PC-3 (cell line): ENCODE measurements around the gene TENT4B. TPM values are rescaled to one million over a fixed set of nuclear protein-coding genes. Genes with fewer than 3 reads are reported as not detected.
A peak's percentile ranks its signal among the peaks of the same experiment; 100 is the strongest.

Experiments used
- ATAC-seq: fragments of 200-7000 bp; cut with Tn5 transposase; 2 replicates; pipeline ENCODE4 v1.9.1; 2020; ENCODE audit warnings: mild to moderate bottlenecking, moderate library complexity
- BruUV-seq: library from RNA; stranded (reverse); fragments of 400-500 nt; replicated peaks from 2 replicates; lab custom pipeline; 2021; lab: Mats Ljungman, UMichigan
- CTCF ChIA-PET: fragments of 300-600 bp; sonication (Branson Sonifier 250); formaldehyde crosslinking; loops from one replicate; lab custom pipeline; 2022; ENCODE audit warnings: antibody characterized with exemption; lab: Charles Lee
- POLR2A ChIA-PET: fragments of 300-600 bp; sonication (Branson Sonifier 250); formaldehyde crosslinking; loops from one replicate; lab custom pipeline; 2022; ENCODE audit warnings: antibody characterized with exemption; ENCODE audit not compliant: unreplicated experiment; lab: Charles Lee
- DNase-seq: peaks from one replicate; pipeline ENCODE4 v3.0.0-alpha.2; 2015
- H2AFZ ChIP-seq: fragments of 300-600 bp; sonication (generic); 2 replicates; pipeline ENCODE4 v1.6.0; 2016; ENCODE audit warnings: antibody characterized with exemption, low read length
- H3F3A ChIP-seq: fragments of 300-600 bp; sonication (generic); one replicate; pipeline ENCODE4 v1.6.0; 2017; ENCODE audit warnings: antibody characterized with exemption, low read length, control low read depth, mild to moderate bottlenecking; ENCODE audit not compliant: unreplicated experiment
- H3K27ac ChIP-seq: fragments of 300-600 bp; sonication (generic); 2 replicates; pipeline ENCODE4 v1.5.1; 2016; ENCODE audit warnings: mild to moderate bottlenecking, low read length
- H3K27me3 ChIP-seq: fragments of 300-600 bp; sonication (generic); 2 replicates; pipeline ENCODE4 v1.6.1; 2016; ENCODE audit warnings: low read length, mixed read lengths
- H3K36me3 ChIP-seq: fragments of 300-600 bp; sonication (generic); 2 replicates; pipeline ENCODE4 v1.6.1; 2016; ENCODE audit warnings: low read depth, mixed run types, low read length, mixed read lengths
- H3K4me1 ChIP-seq: fragments of 300-600 bp; sonication (generic); 2 replicates; pipeline ENCODE4 v1.5.1; 2016; ENCODE audit warnings: low read length; ENCODE audit not compliant: insufficient read depth
- H3K4me2 ChIP-seq: fragments of 300-600 bp; sonication (generic); 2 replicates; pipeline ENCODE4 v1.6.0; 2016; ENCODE audit warnings: low read length
- H3K4me3 ChIP-seq: fragments of 300-600 bp; sonication (generic); 2 replicates; pipeline ENCODE4 v1.5.1; 2016; ENCODE audit warnings: mild to moderate bottlenecking, low read length, mixed read lengths
- H3K79me2 ChIP-seq: fragments of 300-600 bp; sonication (generic); 2 replicates; pipeline ENCODE4 v1.6.1; 2017; ENCODE audit warnings: low read length, mixed read lengths
- H3K9ac ChIP-seq: fragments of 300-600 bp; sonication (generic); 2 replicates; pipeline ENCODE4 v1.6.0; 2016; ENCODE audit warnings: mild to moderate bottlenecking, low read length
- H3K9me2 ChIP-seq: fragments of 300-600 bp; sonication (generic); replicated peaks from 2 replicates; pipeline ENCODE4 v1.6.1; 2016; ENCODE audit warnings: mixed run types, low read length, mixed read lengths
- H3K9me3 ChIP-seq: fragments of 300-600 bp; sonication (generic); 2 replicates; pipeline ENCODE4 v1.6.1; 2016; ENCODE audit warnings: low read length, mixed read lengths
- H4K20me1 ChIP-seq: fragments of 300-600 bp; sonication (generic); 2 replicates; pipeline ENCODE4 v1.6.1; 2016; ENCODE audit warnings: low read length, mixed read lengths
- EZH2 ChIP-seq: fragments of 300-600 bp; sonication (generic); IDR thresholded peaks from one replicate; pipeline ENCODE4 v1.6.1; 2017; ENCODE audit warnings: antibody characterized with exemption, mild to moderate bottlenecking, low read length; ENCODE audit not compliant: unreplicated experiment
- EZH2phosphoT487 ChIP-seq: fragments of 300-600 bp; sonication (generic); IDR thresholded peaks from 2 replicates; pipeline ENCODE4 v1.6.1; 2018; ENCODE audit warnings: mild to moderate bottlenecking, antibody characterized with exemption, low read length, borderline replicate concordance
- intact Hi-C: fragments of 100-400 bp; cut with micrococcal nuclease; formaldehyde crosslinking; loops from 2 replicates; pipeline ENCODE4 v1.9.0; 2023
- total RNA-seq: library from RNA; depleted of rRNA; stranded (reverse); fragments of >200 nt; gene quantifications from 2 replicates; pipeline ENCODE4 v1.2.3, GENCODE V29; 2014
- TF ChIP-seq, protein P1 (sequence below): fragments of 300-600 bp; sonication (generic); conservative IDR thresholded peaks from 2 replicates; pipeline ENCODE4 v1.5.1; 2017; ENCODE audit warnings: antibody characterized with exemption, low read depth, mild to moderate bottlenecking, low read length

The TENT4B gene
- total RNA-seq, 1 experiment from 2014 or later, result 6.3 TPM

DNA sequence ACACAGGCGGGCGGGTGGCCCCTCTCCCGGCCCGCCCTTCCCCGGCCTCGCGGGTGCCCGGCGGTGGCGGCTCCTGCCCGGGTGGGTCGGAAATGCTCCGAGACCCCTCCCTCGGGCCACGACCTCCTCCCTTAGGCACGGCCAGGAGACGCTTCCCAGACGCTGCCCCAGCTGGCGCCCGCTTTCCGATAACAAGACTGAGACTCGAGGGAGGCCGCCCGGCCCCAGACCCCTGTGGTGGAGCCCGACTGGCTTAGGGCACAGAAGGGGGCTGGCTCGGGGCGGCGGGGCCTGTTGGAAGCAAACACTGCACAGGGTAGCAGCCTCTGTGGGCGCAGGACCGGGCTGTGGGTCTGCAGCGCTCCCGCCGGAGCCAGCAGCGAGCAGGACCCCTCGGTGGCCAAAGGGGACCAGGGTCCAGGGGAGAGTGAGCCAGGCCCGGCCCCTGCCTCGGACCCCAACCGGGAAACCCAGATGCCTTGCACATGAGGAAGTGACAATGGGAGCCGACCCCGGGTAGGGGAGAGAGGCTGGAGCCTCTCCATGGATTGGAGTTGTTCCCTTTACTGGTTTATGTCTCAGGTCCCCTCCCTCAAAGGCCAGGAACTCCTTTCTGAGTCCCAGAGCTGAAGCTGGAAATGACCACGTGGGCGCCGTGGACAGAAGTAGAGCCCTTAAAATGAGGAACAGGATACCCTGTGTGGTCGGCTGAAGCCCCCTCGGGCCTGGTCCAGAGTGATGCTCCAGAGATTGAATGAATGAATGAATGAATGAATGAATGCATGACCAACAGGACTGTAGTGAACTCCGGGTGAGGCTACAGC, 93.4 kb downstream of the TENT4B start:
- ATAC-seq (no peak), DNase-seq (no peak)
- peak overlapping the region; percentile 92 for H3K4me2 ChIP-seq
- H4K20me1 ChIP-seq, result no peaks in the 10 kb centered on the region
- no peaks in the 10 kb centered on the region for H3K9me2 ChIP-seq
- H3K4me3 ChIP-seq, result peak overlapping the region; percentile 72
- no peak overlapping the region for H3K27ac ChIP-seq
- CTCF ChIA-PET, result no interaction called here
- H3F3A ChIP-seq, result peaks cover 3% of the 10 kb centered on the region
- H3K79me2 ChIP-seq, result peaks cover 35% of the 10 kb centered on the region
- no peaks in the 10 kb centered on the region for H3K9me3 ChIP-seq
- TF ChIP-seq EZH2phosphoT487 (no peak), EZH2 (no peak)
- TF ChIP-seq, protein P1, sequence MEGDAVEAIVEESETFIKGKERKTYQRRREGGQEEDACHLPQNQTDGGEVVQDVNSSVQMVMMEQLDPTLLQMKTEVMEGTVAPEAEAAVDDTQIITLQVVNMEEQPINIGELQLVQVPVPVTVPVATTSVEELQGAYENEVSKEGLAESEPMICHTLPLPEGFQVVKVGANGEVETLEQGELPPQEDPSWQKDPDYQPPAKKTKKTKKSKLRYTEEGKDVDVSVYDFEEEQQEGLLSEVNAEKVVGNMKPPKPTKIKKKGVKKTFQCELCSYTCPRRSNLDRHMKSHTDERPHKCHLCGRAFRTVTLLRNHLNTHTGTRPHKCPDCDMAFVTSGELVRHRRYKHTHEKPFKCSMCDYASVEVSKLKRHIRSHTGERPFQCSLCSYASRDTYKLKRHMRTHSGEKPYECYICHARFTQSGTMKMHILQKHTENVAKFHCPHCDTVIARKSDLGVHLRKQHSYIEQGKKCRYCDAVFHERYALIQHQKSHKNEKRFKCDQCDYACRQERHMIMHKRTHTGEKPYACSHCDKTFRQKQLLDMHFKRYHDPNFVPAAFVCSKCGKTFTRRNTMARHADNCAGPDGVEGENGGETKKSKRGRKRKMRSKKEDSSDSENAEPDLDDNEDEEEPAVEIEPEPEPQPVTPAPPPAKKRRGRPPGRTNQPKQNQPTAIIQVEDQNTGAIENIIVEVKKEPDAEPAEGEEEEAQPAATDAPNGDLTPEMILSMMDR, result no peak
- H3K9ac ChIP-seq, result peak overlapping the region; percentile 71
- no TSS peak for BruUV-seq
- H3K36me3 ChIP-seq, result no peaks in the 10 kb centered on the region
- H3K4me1 ChIP-seq, result peaks cover 31% of the 10 kb centered on the region
- H2AFZ ChIP-seq, result no peak overlapping the region
- intact Hi-C loops, result loop anchor here (10.0 kb wide), 1 partner anchor 78 kb away; no protein-coding TSS in a partner anchor
- H3K27me3 ChIP-seq, result no peaks in the 10 kb centered on the region
- POLR2A ChIA-PET, result no interaction called here

DNA sequence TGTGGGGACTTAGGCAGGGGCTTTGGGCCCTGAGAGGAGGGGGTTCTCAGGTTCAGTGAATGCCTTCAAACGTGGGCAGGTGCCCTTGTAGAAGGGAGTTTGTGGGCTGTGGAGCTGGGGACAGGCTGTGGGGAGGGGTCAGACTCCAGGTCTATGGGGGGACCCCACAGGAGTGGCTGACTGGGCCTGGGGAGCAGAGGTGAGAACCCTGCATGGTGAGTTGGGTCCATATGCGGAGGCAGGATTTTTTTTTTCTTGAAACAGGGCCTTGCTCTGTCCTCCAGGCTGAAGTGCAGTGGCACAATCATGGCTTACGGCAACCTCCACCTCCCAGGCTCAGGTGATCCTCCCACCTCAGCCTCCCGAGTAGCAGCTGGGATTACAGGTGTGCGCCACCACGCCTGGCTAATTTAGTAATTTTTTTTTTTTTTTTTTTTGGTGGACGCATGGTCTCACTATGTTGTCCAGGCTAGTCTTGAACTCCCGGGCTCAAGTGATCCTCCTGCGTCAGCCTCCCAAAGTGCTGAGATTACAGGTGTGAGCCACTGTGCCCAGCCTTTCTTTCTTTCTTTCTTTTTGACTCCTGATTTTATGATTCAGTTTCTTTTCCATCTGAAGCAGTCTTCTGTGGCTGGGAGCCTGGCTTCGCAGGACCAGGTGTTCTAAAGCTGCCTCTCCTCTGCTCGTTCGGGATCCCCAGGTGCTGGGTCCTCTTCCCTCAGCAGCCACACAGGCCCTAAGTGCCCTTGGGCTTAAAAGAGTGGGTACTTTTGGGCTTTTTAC, 94.2 kb downstream of the TENT4B start:
- ChIA-PET POLR2A (no interaction called here), CTCF (interaction anchor here (0.6 kb wide), 1 partner anchor 150 kb away, joined by 4 read pairs; no protein-coding TSS in a partner anchor)
- BruUV-seq, result no TSS peak

More for the DNA sequence above, 94.2 kb downstream of the TENT4B start:
- Histone ChIP-seq H4K20me1 (no peaks in the 10 kb centered on the region), H3K9me2 (no peaks in the 10 kb centered on the region), H2AFZ (no peak overlapping the region), H3K27me3 (no peaks in the 10 kb centered on the region), H3K36me3 (no peaks in the 10 kb centered on the region), H3K9me3 (no peaks in the 10 kb centered on the region), H3F3A (peaks cover 3% of the 10 kb centered on the region), H3K4me3 (peak overlapping the region; percentile 72), H3K4me2 (peak overlapping the region; percentile 92), H3K9ac (no peak overlapping the region), H3K27ac (no peak overlapping the region), H3K4me1 (peaks cover 37% of the 10 kb centered on the region), H3K79me2 (peaks cover 41% of the 10 kb centered on the region)
- ATAC-seq (no peak), DNase-seq (no peak)
- intact Hi-C loops, result loop anchor here (10.0 kb wide), 1 partner anchor 77 kb away; no protein-coding TSS in a partner anchor
- TF ChIP-seq EZH2phosphoT487 (no peak), EZH2 (no peak)
- TF ChIP-seq, protein P1, result no peak
